HEK293T (cell line): ENCODE measurements around the gene NXPH4.

Source experiments
- CTCF ChIA-PET: fragments of 350-600 bp; formaldehyde crosslinking; extraction: SDS; loops from one replicate; lab custom pipeline; 2021; ENCODE audit warnings: antibody characterized with exemption, inconsistent platforms; lab: Yijun Ruan, JAX
- POLR2A ChIA-PET: fragments of 350-600 bp; formaldehyde crosslinking; extraction: SDS; loops from one replicate; lab custom pipeline; 2020; ENCODE audit warnings: antibody characterized with exemption, inconsistent platforms; lab: Yijun Ruan, JAX
- DNase-seq: peaks from one replicate; pipeline ENCODE4 v3.0.0; 2012; ENCODE audit warnings: mixed read lengths; ENCODE audit errors: extremely low spot score
- ARNT ChIP-seq: fragments of 450-650 bp; IDR thresholded peaks from 2 replicates; pipeline ENCODE4 v1.6.1; 2017; ENCODE audit warnings: mild to moderate bottlenecking
- BHLHE40 ChIP-seq: fragments of 450-650 bp; IDR thresholded peaks from 2 replicates; pipeline ENCODE4 v1.6.1; 2016; ENCODE audit warnings: mild to moderate bottlenecking, moderate library complexity, borderline replicate concordance
- CTBP1 ChIP-seq: fragments of 450-650 bp; IDR thresholded peaks from 2 replicates; pipeline ENCODE4 v1.6.1; 2016; ENCODE audit warnings: borderline replicate concordance
- ELF4 ChIP-seq: fragments of 450-650 bp; IDR thresholded peaks from 2 replicates; pipeline ENCODE4 v1.6.1; 2017; ENCODE audit warnings: antibody characterized with exemption
- FOXA1 ChIP-seq: fragments of 450-650 bp; IDR thresholded peaks from 2 replicates; pipeline ENCODE4 v1.6.1; 2016; ENCODE audit warnings: mild to moderate bottlenecking
- FOXK2 ChIP-seq: fragments of 450-650 bp; IDR thresholded peaks from 2 replicates; pipeline ENCODE4 v1.6.1; 2016; ENCODE audit warnings: mild to moderate bottlenecking
- FOXM1 ChIP-seq: fragments of 450-650 bp; IDR thresholded peaks from 2 replicates; pipeline ENCODE4 v1.6.1; 2017; ENCODE audit warnings: mild to moderate bottlenecking, borderline replicate concordance
- HDGF ChIP-seq: fragments of 450-650 bp; IDR thresholded peaks from 2 replicates; pipeline ENCODE4 v1.6.1; 2017; ENCODE audit warnings: antibody characterized with exemption, borderline replicate concordance
- L3MBTL2 ChIP-seq: fragments of 450-650 bp; conservative IDR thresholded peaks from 2 replicates; pipeline ENCODE4 v1.6.1; 2016; ENCODE audit warnings: mild to moderate bottlenecking
- LEF1 ChIP-seq: fragments of 450-650 bp; IDR thresholded peaks from 2 replicates; pipeline ENCODE4 v1.6.1; 2017; ENCODE audit warnings: mild to moderate bottlenecking, borderline replicate concordance
- NFRKB ChIP-seq: fragments of 450-650 bp; IDR thresholded peaks from 2 replicates; pipeline ENCODE4 v1.6.1; 2016; ENCODE audit warnings: mild to moderate bottlenecking, moderate library complexity
- PKNOX1 ChIP-seq: fragments of 450-650 bp; IDR thresholded peaks from 2 replicates; pipeline ENCODE4 v1.6.1; 2016
- SP1 ChIP-seq: fragments of 450-650 bp; IDR thresholded peaks from 2 replicates; pipeline ENCODE4 v1.6.1; 2017
- SUZ12 ChIP-seq: fragments of 450-650 bp; IDR thresholded peaks from 2 replicates; pipeline ENCODE4 v1.6.1; 2016; ENCODE audit warnings: mild to moderate bottlenecking
- TARDBP ChIP-seq: fragments of 450-650 bp; IDR thresholded peaks from 2 replicates; pipeline ENCODE4 v1.6.1; 2016
- ZNF384 ChIP-seq: fragments of 450-650 bp; IDR thresholded peaks from 2 replicates; pipeline ENCODE4 v1.6.1; 2016

Gene NXPH4

GRCh38 chr12:57203201-57203600, 13.4 kb upstream of the NXPH4 start:
- POLR2A ChIA-PET: no interaction called here

DNA sequence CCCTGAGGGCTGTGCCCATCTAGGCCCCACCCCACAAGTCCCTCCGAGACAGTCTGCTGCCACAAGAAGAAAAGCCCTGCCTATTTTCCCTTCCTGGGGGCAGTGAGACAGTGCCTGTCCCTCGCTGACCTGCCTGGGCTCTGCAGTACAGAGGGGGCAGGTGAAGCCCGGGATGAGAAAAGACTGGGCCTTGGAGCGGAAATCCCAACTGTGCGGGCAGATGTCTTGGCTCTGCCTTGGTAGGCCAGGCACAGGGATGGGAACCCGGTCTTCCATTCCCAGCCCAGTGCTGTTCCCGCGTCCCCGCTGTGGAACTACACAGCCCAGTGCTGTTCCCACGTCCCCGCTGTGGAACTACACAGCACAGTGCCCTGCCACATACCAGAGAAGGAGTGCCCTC, 12.8 kb upstream of the NXPH4 start:
- CTCF ChIA-PET: no interaction called here
- DNase-seq: no peak
- TF ChIP-seq FOXM1 (no peak), FOXK2 (no peak), PKNOX1 (no peak), LEF1 (no peak), ARNT (no peak), ZNF384 (no peak), ELF4 (no peak), HDGF (no peak), SUZ12 (no peak), CTBP1 (no peak), BHLHE40 (no peak), TARDBP (no peak), FOXA1 (no peak), NFRKB (no peak), L3MBTL2 (no peak), SP1 (no peak)
- POLR2A ChIA-PET: no interaction called here

More at GRCh38 chr12:57203201-57203600, 13.4 kb upstream of the NXPH4 start:
- TF ChIP-seq ARNT (no peak), HDGF (no peak), CTBP1 (no peak), BHLHE40 (no peak), NFRKB (no peak), FOXM1 (no peak), L3MBTL2 (no peak), ELF4 (no peak), ZNF384 (no peak), FOXA1 (no peak), SP1 (no peak), TARDBP (no peak), LEF1 (no peak), FOXK2 (no peak), SUZ12 (no peak), PKNOX1 (no peak)
- CTCF ChIA-PET: no interaction called here
- DNase-seq: no peak

DNA sequence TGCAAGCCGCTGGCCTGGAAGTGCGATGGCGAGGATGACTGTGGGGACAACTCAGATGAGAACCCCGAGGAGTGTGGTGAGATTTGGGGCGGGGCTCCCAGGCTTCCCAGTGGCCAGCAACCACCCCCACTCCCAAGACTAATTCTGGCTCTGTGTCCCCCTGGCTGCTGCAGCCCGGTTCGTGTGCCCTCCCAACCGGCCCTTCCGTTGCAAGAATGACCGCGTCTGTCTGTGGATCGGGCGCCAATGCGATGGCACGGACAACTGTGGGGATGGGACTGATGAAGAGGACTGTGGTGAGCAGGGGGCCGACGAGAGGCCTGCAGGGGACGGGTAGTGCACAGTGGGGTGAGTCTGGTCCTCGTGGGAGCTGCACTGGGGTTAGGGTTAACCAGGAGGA, 12.1 kb upstream of the NXPH4 start:
- POLR2A ChIA-PET: no interaction called here
- CTCF ChIA-PET: no interaction called here

GRCh38 chr12:57205186-57205585, 11.4 kb upstream of the NXPH4 start:
- ChIA-PET CTCF (no interaction called here), POLR2A (no interaction called here)
- TF ChIP-seq ARNT (no peak), LEF1 (no peak)
- no peak for DNase-seq

More for the DNA sequence above, 12.1 kb upstream of the NXPH4 start:
- TF ChIP-seq FOXA1 (no peak), LEF1 (no peak), NFRKB (no peak), FOXK2 (no peak), BHLHE40 (no peak), TARDBP (no peak), SP1 (no peak), ELF4 (no peak), CTBP1 (no peak), ARNT (no peak), HDGF (no peak), SUZ12 (no peak), ZNF384 (no peak), FOXM1 (no peak), L3MBTL2 (no peak)
- DNase-seq: no peak

DNA sequence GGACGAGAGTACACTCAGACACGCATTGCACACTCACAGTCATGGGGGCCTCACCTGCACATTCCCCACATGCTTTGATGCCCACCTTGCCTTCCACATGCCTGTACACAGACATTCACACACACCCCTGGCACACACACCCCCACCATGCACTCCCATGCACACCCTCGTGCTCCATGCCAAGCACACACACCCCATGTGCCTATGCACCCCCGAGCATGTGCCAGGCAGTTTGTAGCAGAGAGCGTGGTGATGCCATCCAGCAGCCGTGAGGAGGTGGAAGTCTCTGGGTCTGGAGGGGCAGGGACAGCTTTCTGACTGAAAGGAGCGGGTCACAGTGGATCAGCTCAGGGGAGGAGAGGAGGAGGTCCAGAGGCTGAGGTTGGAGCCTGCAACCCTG, 10.7 kb upstream of the NXPH4 start:
- no peak for DNase-seq
- TF ChIP-seq FOXK2 (no peak), L3MBTL2 (no peak), FOXM1 (no peak), ELF4 (no peak), PKNOX1 (no peak), ARNT (no peak), CTBP1 (no peak), LEF1 (no peak), FOXA1 (no peak), TARDBP (no peak), SP1 (no peak), ZNF384 (no peak), SUZ12 (no peak), HDGF (no peak), NFRKB (no peak), BHLHE40 (no peak)
- ChIA-PET POLR2A (no interaction called here), CTCF (no interaction called here)

- TF ChIP-seq CTBP1 (no peak), FOXA1 (no peak), FOXK2 (no peak), NFRKB (no peak)
- DNase-seq: no peak
- ChIA-PET POLR2A (interaction anchor here (1.1 kb wide), 1 partner anchor 21 kb away, joined by 3 read pairs; the partner anchor contains the start of gene SHMT2), CTCF (interaction anchor here (1.1 to 1.4 kb wide), 2 partner anchors 34 to 35 kb away, joined by 4 read pairs; no protein-coding TSS in a partner anchor)
Measured at GRCh38 chr12:57207731-57208630, 8.6 kb upstream of the NXPH4 start.
